HG03469 (cell line): ENCODE measurements around the gene ST6GALNAC2.

Experiments used
- ATAC-seq: cut with Tn5 transposase; IDR thresholded peaks from one replicate; pipeline ENCODE4 v1.9.1; 2021; ENCODE audit warnings: mild to moderate bottlenecking, moderate library complexity, moderate number of reproducible peaks; ENCODE audit not compliant: unreplicated experiment

ST6GALNAC2 gene

GRCh38 chr17:76557368-76558197, 28.1 kb downstream of the ST6GALNAC2 start:
- peak; percentile 49 for ATAC-seq

DNA sequence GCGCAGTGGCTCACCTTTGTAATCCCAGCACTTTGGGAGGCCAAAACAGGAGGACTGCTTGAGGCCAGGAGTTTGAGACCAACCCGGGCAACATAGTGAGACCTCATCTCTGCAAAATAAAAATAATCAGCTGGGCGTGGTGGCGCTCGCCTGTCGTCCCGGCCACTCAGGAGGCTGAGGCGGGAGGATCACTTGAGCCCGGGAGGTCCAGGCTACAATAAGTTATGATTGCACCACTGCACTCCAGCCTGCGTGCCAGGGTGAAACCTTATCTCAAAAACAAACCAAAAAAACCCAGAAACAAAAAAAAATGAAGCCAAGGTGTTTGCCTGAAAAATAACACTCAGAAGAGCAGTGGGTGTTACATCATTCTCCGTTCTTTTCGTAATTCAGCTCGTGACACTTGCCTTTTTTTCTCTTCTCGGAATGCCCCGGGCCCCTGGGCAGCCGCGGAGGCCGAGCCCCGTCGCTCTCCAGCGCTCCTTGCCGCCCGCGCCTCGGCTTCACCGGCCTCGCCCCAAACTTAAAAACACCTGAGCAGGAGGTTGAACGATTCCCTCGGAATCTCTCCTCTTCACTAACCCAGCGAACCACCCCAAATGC, 28.8 kb downstream of the ST6GALNAC2 start:
- peak; percentile 6 for ATAC-seq

DNA sequence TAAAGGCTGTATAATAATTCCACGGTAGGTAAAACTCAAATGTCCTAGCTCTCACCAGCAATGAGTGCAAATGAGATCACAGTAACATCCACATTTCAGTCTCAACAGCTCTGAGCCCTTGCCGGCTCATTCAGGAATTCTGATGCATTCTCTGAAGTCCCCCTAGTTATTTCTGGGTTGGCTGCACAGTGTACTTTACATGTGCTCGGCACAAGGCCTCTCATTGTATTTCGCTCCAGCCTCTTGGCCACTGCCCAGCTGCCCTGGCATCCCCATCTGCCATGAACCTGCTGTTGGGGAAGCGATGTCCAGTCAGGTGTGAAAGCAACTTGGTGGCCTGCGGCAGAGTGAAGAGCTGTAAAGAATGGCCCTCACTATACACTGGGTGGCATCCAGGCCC, 31.5 kb downstream of the ST6GALNAC2 start:
- no peak for ATAC-seq

DNA sequence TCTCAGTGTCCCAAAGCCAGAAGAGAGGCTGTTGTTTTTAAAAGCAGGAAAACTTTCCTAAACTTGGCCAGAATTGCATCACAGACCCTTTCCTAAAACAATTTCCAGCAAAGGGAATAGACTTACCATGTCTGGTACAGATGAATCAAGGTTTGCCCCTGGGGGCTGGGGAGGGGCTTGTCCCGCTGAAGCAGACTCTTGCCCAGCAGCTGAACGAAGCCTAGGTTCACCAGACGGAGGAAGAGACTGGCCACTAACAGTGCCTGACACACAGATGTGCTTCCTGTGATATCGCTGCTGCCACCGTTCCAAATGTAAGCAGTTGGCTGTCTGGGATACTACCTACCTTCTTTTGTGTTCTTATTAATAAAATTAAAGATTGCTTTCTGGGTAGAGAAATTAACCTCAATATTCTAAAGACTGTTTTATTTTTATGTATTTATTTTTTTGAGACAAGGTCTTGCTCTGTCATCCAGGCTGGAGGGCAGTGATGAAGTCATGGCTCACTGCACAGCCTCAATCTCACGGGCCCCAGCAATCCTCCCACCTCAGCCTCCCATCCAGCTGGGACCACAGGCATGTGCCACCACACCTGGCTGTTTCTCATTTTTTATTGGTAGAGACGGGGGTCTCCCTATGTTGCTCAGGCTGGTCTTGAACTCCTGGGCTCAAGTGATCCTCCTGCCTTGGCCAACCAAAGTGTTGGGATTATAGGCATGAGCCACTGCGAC, 32.3 kb downstream of the ST6GALNAC2 start:
- ATAC-seq, result no peak

- no peak for ATAC-seq
These were observed 34.0 kb downstream of the ST6GALNAC2 start for GRCh38 chr17:76551685-76552084.

GRCh38 chr17:76550712-76551615, 34.7 kb downstream of the ST6GALNAC2 start:
- ATAC-seq, result no peak

DNA sequence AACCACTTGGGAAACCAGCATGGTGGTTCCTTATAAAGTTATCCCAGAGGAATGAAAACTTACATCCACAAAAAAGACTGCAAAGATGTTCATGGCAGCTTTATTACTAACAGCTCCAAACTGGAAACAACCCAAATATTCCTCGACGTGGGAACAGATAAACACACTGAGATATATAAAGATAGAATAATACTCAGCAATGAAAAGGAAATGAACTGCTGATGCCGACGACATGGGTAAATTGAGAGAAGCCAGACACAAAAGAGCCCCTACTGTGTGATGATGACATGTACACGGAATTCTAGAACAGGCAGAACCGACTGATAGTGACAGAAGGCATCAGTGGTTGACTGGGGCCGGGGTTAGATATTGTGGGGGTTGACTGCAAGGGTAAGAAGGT, 36.1 kb downstream of the ST6GALNAC2 start:
- ATAC-seq, result no peak

GRCh38 chr17:76549215-76549518, 36.5 kb downstream of the ST6GALNAC2 start:
- ATAC-seq, result no peak

- ATAC-seq, result no peak
These were observed 37.1 kb downstream of the ST6GALNAC2 start for GRCh38 chr17:76548378-76549214.

DNA sequence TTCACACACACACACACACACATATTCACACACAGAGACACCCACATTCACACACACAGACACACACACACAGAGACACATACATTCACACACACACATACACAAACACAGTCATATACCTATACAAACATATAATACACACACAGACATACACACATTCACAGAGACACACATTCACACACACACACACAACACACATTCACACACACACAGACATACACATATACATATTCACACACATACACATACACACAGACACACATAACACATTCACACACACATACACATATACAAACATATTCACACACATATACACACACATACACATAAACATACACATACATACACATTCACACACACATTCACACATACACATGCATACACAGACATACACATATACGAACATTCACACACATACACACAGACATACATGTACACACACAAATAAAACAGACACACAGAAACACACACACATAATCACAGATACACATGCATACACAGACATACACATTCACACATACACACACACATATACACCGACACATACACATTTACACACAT, 37.9 kb downstream of the ST6GALNAC2 start:
- no peak for ATAC-seq

DNA sequence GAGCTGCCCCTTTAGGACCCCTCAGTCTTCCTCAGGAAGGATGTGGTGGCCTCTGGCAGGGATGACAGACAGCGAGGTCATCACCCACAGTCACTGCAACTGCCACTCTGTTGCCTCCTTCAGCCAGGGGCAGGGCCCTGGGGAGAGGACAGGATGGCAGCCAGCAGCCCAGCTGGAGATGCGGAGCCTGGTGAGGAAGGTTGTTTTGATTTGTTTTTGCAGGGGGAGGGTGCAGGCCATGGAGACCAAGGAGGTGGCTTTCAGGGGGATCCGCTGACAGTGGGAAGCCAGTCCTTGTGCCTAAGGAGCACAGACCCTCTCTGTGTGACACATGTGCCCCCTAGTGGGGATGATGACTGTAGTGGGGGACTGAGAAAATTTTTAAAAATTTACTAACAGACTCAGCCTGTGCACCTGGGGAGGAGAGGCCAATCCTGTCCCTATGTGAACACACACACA, 38.4 kb downstream of the ST6GALNAC2 start:
- no peak for ATAC-seq

- no peak for ATAC-seq
These were observed 39.0 kb downstream of the ST6GALNAC2 start for GRCh38 chr17:76546556-76547182.

GRCh38 chr17:76545918-76546555, 39.6 kb downstream of the ST6GALNAC2 start:
- no peak for ATAC-seq

GRCh38 chr17:76544546-76545365, 40.9 kb downstream of the ST6GALNAC2 start:
- ATAC-seq, result no peak

DNA sequence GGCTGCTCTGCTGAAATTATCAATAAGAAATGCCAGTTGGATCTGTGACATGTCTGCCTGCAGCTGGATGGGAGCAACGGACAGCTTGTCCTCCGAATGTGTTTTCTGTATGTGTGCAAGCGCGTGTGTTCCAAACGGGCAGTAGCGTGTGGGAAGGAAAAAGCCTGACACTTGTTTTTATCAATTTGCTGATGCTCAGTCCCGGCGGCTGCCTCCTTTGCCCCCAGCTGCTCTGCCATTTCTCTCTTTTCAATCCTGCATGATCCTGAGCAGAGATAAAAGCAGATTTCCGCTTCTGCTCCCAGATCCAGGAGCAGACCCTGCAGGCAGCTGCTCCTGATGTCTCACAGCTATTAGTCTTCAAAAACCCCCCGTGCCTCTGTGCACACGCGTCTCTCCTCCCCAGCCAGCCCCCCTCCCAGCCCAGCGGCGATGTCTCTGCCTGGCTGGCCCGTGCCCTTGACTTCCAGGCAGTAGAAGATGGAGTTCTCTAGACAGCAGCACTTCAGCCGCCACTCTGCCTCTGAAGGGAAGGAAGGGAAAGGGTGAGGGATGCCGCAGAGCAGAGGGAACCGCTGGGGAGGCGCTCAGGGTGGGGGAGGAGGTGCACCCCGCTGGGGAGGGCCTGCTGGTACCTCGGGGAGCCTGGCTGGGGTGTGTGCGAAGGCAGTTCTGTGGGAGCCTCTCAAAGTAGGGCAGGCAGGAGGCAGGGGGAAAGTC, 41.7 kb downstream of the ST6GALNAC2 start:
- no peak for ATAC-seq

DNA sequence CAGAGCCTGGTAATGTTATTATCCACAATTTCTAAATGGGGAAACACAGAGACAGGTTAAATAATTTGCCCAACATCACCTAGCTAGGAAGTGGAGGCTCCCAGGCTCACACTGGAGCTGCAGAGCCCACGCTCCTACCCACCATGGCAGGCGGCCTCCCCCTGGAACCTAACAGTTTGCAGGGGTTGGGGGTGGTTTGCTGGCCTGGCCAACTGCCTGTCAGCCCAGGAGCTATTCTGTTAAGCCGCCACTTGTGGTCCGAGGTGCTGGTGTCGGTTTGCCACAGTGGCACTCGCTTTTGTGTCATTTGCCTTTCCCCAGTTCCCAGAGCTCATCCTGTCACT, 42.2 kb downstream of the ST6GALNAC2 start:
- no peak for ATAC-seq

- ATAC-seq, result no peak
These were observed 42.7 kb downstream of the ST6GALNAC2 start for GRCh38 chr17:76542984-76543383.
